ENCODE results near the gene WBP2NL.

Gene WBP2NL

GRCh38 chr22:42073621-42074041 is 75.0 kb downstream of the WBP2NL start:
- DNase-seq (ENCODE audit: low spot score) = no peak

DNA sequence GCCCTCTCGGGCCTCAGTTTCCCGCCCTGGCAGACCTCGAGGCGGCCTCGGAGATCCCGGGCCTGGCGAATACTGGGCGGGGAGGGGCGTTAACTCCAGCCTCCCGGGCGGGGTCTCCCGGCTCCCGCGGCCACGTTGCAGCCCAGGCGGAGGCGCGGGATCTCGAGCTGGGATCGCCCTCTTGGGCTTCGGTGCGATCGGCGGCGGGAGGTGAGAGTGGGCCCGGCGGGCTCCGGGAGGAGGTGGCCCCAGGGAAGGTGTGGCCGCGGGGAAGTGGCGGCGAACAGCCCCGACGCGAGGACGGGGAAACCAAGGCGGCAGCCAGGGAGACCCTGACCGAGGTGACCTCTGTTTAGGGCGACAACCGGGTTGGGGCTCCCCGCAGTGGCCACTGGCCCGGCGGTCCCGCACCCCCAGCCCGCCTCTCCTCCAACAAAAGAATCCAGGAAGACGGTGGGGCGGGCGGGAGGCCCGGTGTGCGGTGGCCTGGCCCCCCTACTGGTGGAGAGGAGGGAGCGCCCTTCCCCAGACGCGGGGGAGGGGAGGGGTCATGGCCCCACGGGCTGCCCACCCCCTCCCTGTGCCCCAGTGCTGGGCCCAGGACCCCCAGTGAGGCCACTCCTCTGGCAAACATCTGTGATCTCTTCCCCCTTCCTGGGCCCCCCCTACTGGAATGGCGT is 75.7 kb downstream of the WBP2NL start, which contains the start of gene PHETA2:
Gene PHETA2 (plus strand): TSS at position 117 of the 680 bp plus-strand sequence. CDS start 3,046 bp downstream, outside the sequence.
- peak; percentile 53 for DNase-seq (ENCODE audit: low spot score)

GRCh38 chr22:42074846-42075676 is 76.5 kb downstream of the WBP2NL start:
- no peak for DNase-seq (ENCODE audit: low spot score)

DNA sequence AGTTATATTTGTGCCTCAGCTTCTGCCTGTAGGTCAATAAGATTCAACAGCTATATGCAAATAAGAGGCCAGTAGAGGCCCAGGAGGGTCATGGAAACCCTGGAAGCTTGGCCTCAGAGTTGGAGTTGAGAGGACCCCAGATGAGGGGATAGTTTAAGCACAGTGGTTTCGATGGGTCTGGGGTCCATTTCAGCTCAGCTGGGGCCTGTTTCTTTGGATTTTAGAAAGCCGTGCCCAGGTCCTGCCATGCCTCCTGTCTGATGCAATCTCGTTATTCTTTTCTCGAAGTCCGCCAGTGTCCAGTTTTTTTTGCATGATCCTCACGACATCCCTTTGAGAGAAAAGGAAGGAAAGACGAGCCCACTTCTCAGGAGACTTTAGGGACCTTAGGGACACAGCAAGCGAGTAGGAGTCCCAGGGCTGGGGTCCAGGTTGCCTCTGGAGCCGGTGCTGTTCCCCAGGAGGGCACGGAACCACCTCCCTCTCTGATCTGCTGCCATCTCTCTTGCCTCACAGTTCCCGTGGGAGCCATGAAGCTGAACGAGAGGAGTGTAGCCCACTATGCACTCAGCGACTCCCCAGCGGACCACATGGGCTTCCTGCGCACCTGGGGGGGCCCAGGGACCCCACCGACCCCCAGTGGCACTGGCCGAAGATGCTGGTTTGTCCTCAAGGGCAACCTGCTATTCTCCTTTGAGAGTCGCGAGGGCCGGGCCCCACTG is 78.3 kb downstream of the WBP2NL start:
- no peak for DNase-seq (ENCODE audit: low spot score)

DNA sequence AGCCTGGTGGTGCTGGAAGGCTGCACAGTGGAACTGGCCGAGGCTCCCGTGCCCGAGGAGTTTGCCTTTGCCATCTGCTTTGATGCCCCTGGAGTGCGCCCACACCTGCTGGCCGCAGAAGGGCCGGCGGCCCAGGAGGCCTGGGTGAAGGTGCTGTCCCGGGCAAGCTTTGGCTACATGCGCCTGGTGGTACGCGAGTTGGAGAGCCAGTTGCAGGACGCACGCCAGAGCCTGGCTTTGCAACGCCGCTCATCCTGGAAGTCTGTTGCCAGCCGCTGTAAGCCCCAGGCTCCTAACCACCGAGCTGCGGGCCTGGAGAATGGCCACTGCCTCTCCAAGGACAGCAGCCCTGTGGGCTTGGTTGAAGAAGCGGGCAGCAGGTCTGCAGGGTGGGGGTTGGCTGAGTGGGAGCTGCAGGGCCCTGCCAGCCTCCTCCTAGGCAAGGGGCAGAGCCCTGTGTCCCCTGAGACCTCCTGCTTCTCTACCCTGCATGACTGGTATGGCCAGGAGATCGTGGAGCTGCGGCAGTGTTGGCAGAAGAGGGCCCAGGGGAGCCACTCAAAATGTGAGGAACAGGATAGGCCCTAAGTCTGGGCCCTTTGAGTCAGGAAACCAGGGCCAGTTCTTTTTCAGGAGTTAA is 79.0 kb downstream of the WBP2NL start:
- no peak for DNase-seq (ENCODE audit: low spot score)

Data from CD4-positive, alpha-beta T cell treated with Interleukin-6 at 100 ng/mL for 8 hours (primary cell).